Sigmoid colon (tissue), 4 donors: ENCODE results near the gene BTBD9.

Experiments
- POLR2A ChIP-seq, 2 donors: fragments of 450-650 bp; IDR thresholded peaks; one replicate each; pipeline ENCODE4 v1.6.1; 2016; ENCODE audit warnings: antibody characterized with exemption in 2 of 2, mild to moderate bottlenecking in 2 of 2, moderate library complexity in 2 of 2
- POLR2AphosphoS5 ChIP-seq, 4 donors: sonication (generic); formaldehyde crosslinking; IDR thresholded peaks; one replicate each; pipeline ENCODE4 v1.6.1; 2017; ENCODE audit warnings: antibody characterized with exemption in 4 of 4

DNA sequence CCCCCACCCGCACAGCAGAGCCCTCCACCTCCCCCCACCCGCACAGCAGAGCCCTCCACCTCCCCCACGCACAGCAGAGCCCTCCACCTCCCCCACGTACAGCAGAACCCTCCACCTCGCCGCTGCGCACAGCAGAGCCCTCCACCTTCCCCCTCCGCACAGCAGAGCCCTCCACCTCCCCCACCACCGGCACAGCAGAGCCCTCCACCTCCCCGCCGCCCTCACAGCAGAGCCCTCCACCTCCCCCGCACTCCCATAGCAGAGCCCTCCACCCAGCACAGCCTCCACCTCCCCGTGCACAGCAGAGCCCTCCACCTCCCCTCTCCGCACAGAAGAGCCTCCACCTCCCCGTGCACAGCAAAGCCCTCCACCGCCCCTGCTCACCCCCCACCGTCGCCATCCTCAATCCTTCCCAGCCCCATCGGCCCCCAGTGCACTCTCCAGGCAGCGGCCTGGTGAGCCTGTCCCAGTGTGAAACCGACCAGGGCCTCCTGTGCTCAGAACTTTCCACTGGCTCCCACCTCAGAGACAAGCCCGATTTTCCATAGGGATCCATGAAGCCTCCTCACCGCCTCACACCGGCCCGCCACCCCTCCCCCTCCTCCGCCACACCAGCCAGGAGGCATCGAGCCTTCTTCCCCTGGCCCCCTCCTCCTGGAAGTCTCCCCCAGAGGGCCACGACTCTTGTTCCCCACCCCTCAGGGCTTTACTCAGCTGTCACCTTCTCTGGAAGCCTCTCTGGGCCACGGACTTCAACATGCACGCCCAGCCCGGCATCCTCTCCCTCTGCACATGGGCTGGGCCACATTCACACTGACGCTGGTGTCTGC is 473.1 kb downstream of the BTBD9 start:
- TF ChIP-seq POLR2A (IDR thresholded peaks at IDR 0.05) (no peak), POLR2AphosphoS5 (IDR thresholded peaks at IDR 0.05) (no peak)
